HepG2 (cell line): ENCODE results near the gene FCAMR. TPM values are rescaled to one million over a fixed set of nuclear protein-coding genes. Genes with fewer than 3 reads are reported as not detected.

Experiments
- ATAC-seq: fragments of 200-7000 bp; cut with Tn5 transposase; 3 replicates; pipeline ENCODE4 v1.9.1; 2020; ENCODE audit warnings: mild to moderate bottlenecking, moderate library complexity
- BruUV-seq: library from RNA; stranded (reverse); fragments of 400-500 nt; replicated peaks from 2 replicates; lab custom pipeline; 2021; lab: Mats Ljungman, UMichigan
- CTCF ChIA-PET: fragments of 300-600 bp; formaldehyde crosslinking; extraction: SDS; loops from one replicate; lab custom pipeline; 2021; ENCODE audit warnings: low total read pairs, inconsistent platforms, low intra/inter-chr PET ratio; lab: Yijun Ruan, JAX
- POLR2A ChIA-PET: fragments of 350-600 bp; sonication (Branson Sonifier 250); formaldehyde crosslinking; loops from one replicate; lab custom pipeline; 2020; ENCODE audit warnings: antibody characterized with exemption, inconsistent platforms; lab: Yijun Ruan, JAX
- DNase-seq: peaks from one replicate; pipeline ENCODE4 v3.0.0-alpha.2; 2015; ENCODE audit warnings: low spot score
- FAIRE-seq: peaks from 3 replicates; lab custom pipeline; 2011; peaks lifted over from hg19 to GRCh38; lab: Jason Lieb, UNC
- H2AFZ ChIP-seq: one replicate; pipeline ENCODE4 v1.6.1; 2011; ENCODE audit warnings: low read length, inconsistent platforms
- H3K27ac ChIP-seq: fragments of 300-600 bp; 3 replicates; pipeline ENCODE4 v1.8.0; 2011; ENCODE audit warnings: mixed run types, mild to moderate bottlenecking, mixed read lengths, low read length, inconsistent platforms; ENCODE audit not compliant: insufficient read depth; ENCODE audit errors: extremely low read length
- H3K27me3 ChIP-seq, 2 experiments: fragments of 200-600 bp in 1 of 2; 2 replicates in 1 of 2; 3 replicates in 1 of 2; pipeline versions ENCODE4 v1.6.0 to v1.8.0; 2011; ENCODE audit warnings: low read length in 2 of 2, mild to moderate bottlenecking in 2 of 2, moderate library complexity in 2 of 2, inconsistent platforms in 1 of 2; ENCODE audit not compliant: insufficient read depth in 2 of 2, control insufficient read depth in 1 of 2
- H3K36me3 ChIP-seq, 2 experiments: fragments of 200-600 bp in 1 of 2; replicated peaks in 1 of 2; 2 replicates in 1 of 2; 3 replicates in 1 of 2; pipeline versions ENCODE4 v1.5.1 to v1.8.0; 2011; ENCODE audit warnings: low read length in 2 of 2, inconsistent platforms in 1 of 2; ENCODE audit not compliant: insufficient read depth in 2 of 2, control insufficient read depth in 1 of 2
- H3K4me1 ChIP-seq: 2 replicates; pipeline ENCODE4 v1.5.1; 2012; ENCODE audit warnings: low read length, inconsistent platforms; ENCODE audit not compliant: insufficient read depth
- H3K4me2 ChIP-seq: 2 replicates; pipeline ENCODE4 v1.6.0; 2011; ENCODE audit warnings: low read depth, low read length, inconsistent platforms
- H3K4me3 ChIP-seq, 3 experiments: fragments of 200-600 bp in 1 of 3; sonication (generic), shearing (Covaris generic) in 1 of 3; replicated peaks in 1 of 3; 2 replicates each; pipeline ENCODE4 v1.5.1; 2011 to 2016; ENCODE audit warnings: low read length in 3 of 3, inconsistent platforms in 2 of 3, low read depth in 2 of 3, mild to moderate bottlenecking in 2 of 3, control low read depth in 1 of 3, mixed read lengths in 1 of 3; ENCODE audit not compliant: insufficient read depth in 1 of 3
- H3K79me2 ChIP-seq: one replicate; pipeline ENCODE4 v1.6.1; 2011; ENCODE audit warnings: low read length, inconsistent platforms; ENCODE audit not compliant: insufficient read depth
- H3K9ac ChIP-seq: 2 replicates; pipeline ENCODE4 v1.6.0; 2011; ENCODE audit warnings: mild to moderate bottlenecking, low read depth, low read length, inconsistent platforms; ENCODE audit not compliant: insufficient read depth
- H3K9me3 ChIP-seq: 2 replicates; pipeline ENCODE4 v1.5.1; 2012; ENCODE audit warnings: mild to moderate bottlenecking, low read length
- H4K20me1 ChIP-seq: 2 replicates; pipeline ENCODE4 v1.6.0; 2011; ENCODE audit warnings: inconsistent platforms, mild to moderate bottlenecking, low read length, moderate library complexity; ENCODE audit not compliant: insufficient read depth
- ARNT ChIP-seq: fragments of 450-650 bp; IDR thresholded peaks from 2 replicates; pipeline ENCODE4 v1.6.1; 2017
- BRCA1 ChIP-seq: sonication (generic); formaldehyde crosslinking; IDR thresholded peaks from 2 replicates; pipeline ENCODE4 v1.4.0; 2020; ENCODE audit warnings: missing genetic modification reagents
- FIP1L1 ChIP-seq: fragments of 200-400 bp; formaldehyde crosslinking; IDR thresholded peaks from 2 replicates; pipeline ENCODE4 v1.6.1; 2018; ENCODE audit warnings: low read depth, mild to moderate bottlenecking, low read length, moderate library complexity, borderline replicate concordance; ENCODE audit not compliant: insufficient read depth
- HOXA5 ChIP-seq: sonication (generic); formaldehyde crosslinking; IDR thresholded peaks from 2 replicates; pipeline ENCODE4 v1.4.0; 2020; ENCODE audit warnings: missing genetic modification reagents
- KDM5B ChIP-seq: sonication (generic); formaldehyde crosslinking; IDR thresholded peaks from 2 replicates; pipeline ENCODE4 v1.4.0; 2020; ENCODE audit warnings: missing genetic modification reagents, mild to moderate bottlenecking, borderline replicate concordance
- MAFK ChIP-seq, 2 experiments: IDR thresholded peaks in 1 of 2; conservative IDR thresholded peaks in 1 of 2; 2 replicates each; pipeline ENCODE4 v1.6.1; 2011; ENCODE audit warnings: improper control_type of control experiment in 2 of 2, low read length in 2 of 2
- MIER3 ChIP-seq: IDR thresholded peaks from 2 replicates; pipeline ENCODE4 v1.6.1; 2016; ENCODE audit warnings: missing compliant biosample characterization, borderline replicate concordance
- NRL ChIP-seq: sonication (generic); formaldehyde crosslinking; IDR thresholded peaks from 2 replicates; pipeline ENCODE4 v1.5.0; 2020; ENCODE audit warnings: missing genetic modification reagents, mild to moderate bottlenecking, moderate library complexity, borderline replicate concordance
- RXRA ChIP-seq: sonication (generic); formaldehyde crosslinking; IDR thresholded peaks from 2 replicates; pipeline ENCODE4 v1.5.1; 2020; ENCODE audit warnings: missing genetic modification reagents
- SMARCC2 ChIP-seq: fragments of 450-650 bp; IDR thresholded peaks from 2 replicates; pipeline ENCODE4 v1.6.1; 2017; ENCODE audit warnings: antibody characterized with exemption, mild to moderate bottlenecking
- SP2 ChIP-seq: sonication (generic); formaldehyde crosslinking; IDR thresholded peaks from 2 replicates; pipeline ENCODE4 v1.5.1; 2020; ENCODE audit warnings: mild to moderate bottlenecking, missing genetic modification reagents
- TCF7 ChIP-seq: sonication (generic); IDR thresholded peaks from 2 replicates; pipeline ENCODE4 v1.6.1; 2016; ENCODE audit warnings: antibody characterized with exemption, low read depth
- U2AF2 ChIP-seq: fragments of 200-400 bp; formaldehyde crosslinking; IDR thresholded peaks from 2 replicates; pipeline ENCODE4 v1.6.1; 2017; ENCODE audit warnings: low read depth, mild to moderate bottlenecking, low read length
- ZNF317 ChIP-seq: sonication (generic); formaldehyde crosslinking; IDR thresholded peaks from 2 replicates; pipeline ENCODE4 v1.5.0; 2020; ENCODE audit warnings: mild to moderate bottlenecking, missing genetic modification reagents
- ZNF570 ChIP-seq: sonication (generic); formaldehyde crosslinking; IDR thresholded peaks from 2 replicates; pipeline ENCODE4 v1.4.0; 2020; ENCODE audit warnings: mild to moderate bottlenecking, missing genetic modification reagents, borderline replicate concordance
- ZNF580 ChIP-seq: IDR thresholded peaks from 2 replicates; pipeline ENCODE4 v1.6.1; 2016; ENCODE audit warnings: low read depth, borderline replicate concordance
- ZNF674 ChIP-seq: sonication (generic); formaldehyde crosslinking; IDR thresholded peaks from 2 replicates; pipeline ENCODE4 v1.5.0; 2020; ENCODE audit warnings: low read depth, mild to moderate bottlenecking, missing genetic modification reagents
- WGBS: methylation state at CpG from one replicate; pipeline ENCODE4 v1.1.6; 2017; ENCODE audit warnings: low lambda C conversion rate; 5-methylcytosine and 5-hydroxymethylcytosine counted together
- in situ Hi-C: cut with HindIII; loops from 2 replicates; pipeline ENCODE4 v1.10.0; 2017; ENCODE audit warnings: low pct_unique_long_range_greater_than_20kb; ENCODE audit not compliant: extremely low pct_ligation_motif_present
- intact Hi-C: fragments of 100-400 bp; cut with micrococcal nuclease; formaldehyde crosslinking; loops from one replicate; pipeline ENCODE4 v1.10.0; 2022; ENCODE audit not compliant: unreplicated experiment
- polyA plus RNA-seq, 8 experiments: library from polyadenylated mRNA; depleted of rRNA in 3 of 8; stranded (reverse) in 7 of 8; unstranded in 1 of 8; fragments of >200 nt; fragmentation: Illumina TruSeq in 4 of 8; extraction: Trizol in 4 of 8; gene quantifications; 2 replicates each; pipeline versions ENCODE4 v1.2.1 to v1.2.3, GENCODE V29; 2011 to 2016; ENCODE audit warnings: low read depth in 4 of 8, missing spikeins in 1 of 8, mixed read lengths in 1 of 8; ENCODE audit not compliant: insufficient read depth in 1 of 8
- total RNA-seq, 5 experiments: library from RNA; depleted of rRNA; stranded (reverse); fragments of >200 nt; fragmentation: Illumina TruSeq; extraction: Trizol; gene quantifications; 2 replicates each; pipeline ENCODE4 v1.2.3, GENCODE V29; 2016; ENCODE audit warnings: low read depth in 1 of 5

Gene FCAMR
- total and polyA plus RNA-seq, 2 of the 13 experiments (the other 11 are each of a cell fraction or from before 2014, with no cell fraction given) = not detected

- peaks cover 4 to 32% of the 10 kb centered on the region in 2 experiments; a peak in 4 of 5 replicates for H3K27me3 ChIP-seq
- WGBS = 50% methylated on average over 10 of the region's 10 CpGs
- no peaks in the 10 kb centered on the region for H4K20me1 ChIP-seq
- H3K9me3 ChIP-seq = no peaks in the 10 kb centered on the region
- no peak overlapping the region for H3K27ac ChIP-seq
- ChIA-PET POLR2A (no interaction called here), CTCF (no interaction called here)
- no peaks in the 10 kb centered on the region for H3K4me1 ChIP-seq
- no peaks in the 10 kb centered on the region for H3K36me3 ChIP-seq
- no peak for DNase-seq
- no peak overlapping the region for H3K4me2 ChIP-seq
- no peak for ATAC-seq
- no TSS peak for BruUV-seq
- no peak overlapping the region for H3K9ac ChIP-seq
- intact Hi-C loops (no loop called here), in situ Hi-C loops (loop anchor here (25.0 kb wide), 1 partner anchor 271 kb away; the partner anchor contains the start of gene DYRK3)
- TF ChIP-seq ZNF580 (CRISPR knock-in tag) (no peak), TCF7 (no peak), HOXA5 (CRISPR knock-in tag) (no peak), ZNF674 (no peak), SP2 (CRISPR knock-in tag) (no peak), BRCA1 (CRISPR knock-in tag) (no peak), ARNT (no peak), MIER3 (CRISPR knock-in tag) (no peak), NRL (CRISPR knock-in tag) (no peak), RXRA (CRISPR knock-in tag) (no peak), MAFK (conservative IDR thresholded peaks at IDR 0.05 in 1 of 2, IDR thresholded peaks at IDR 0.05 in 1 of 2; ENCODE audit: low read length in 2 of 2) (no peak), ZNF317 (CRISPR knock-in tag) (no peak), SMARCC2 (no peak), U2AF2 (no peak), KDM5B (CRISPR knock-in tag) (no peak), FIP1L1 (no peak), ZNF570 (CRISPR knock-in tag) (no peak)
- no peak overlapping the region for H3K4me3 ChIP-seq
- H3K79me2 ChIP-seq = no peaks in the 10 kb centered on the region
- FAIRE-seq = no peak
- H2AFZ ChIP-seq = no peak overlapping the region
These were observed 62.2 kb downstream of the FCAMR start for GRCh38 chr1:206908038-206908437.

Other genes with a start within 250 kb of the FCAMR start
- gene IL19, start 199.7 kb downstream of the FCAMR start, total RNA-seq (2016; rRNA removed; fragmentation: Illumina TruSeq; extraction: Trizol) = not detected in 2 replicates
- gene IL19, start 199.7 kb downstream of the FCAMR start, polyA plus RNA-seq (2011; rRNA removed) = not detected in 2 replicates
- not detected in 2 replicates for gene IL10, start 198.0 kb downstream of the FCAMR start, total RNA-seq (2016; rRNA removed; fragmentation: Illumina TruSeq; extraction: Trizol)
- gene IL10, start 198.0 kb downstream of the FCAMR start, polyA plus RNA-seq (2011; rRNA removed) = not detected in 2 replicates
- gene IL20, start 104.8 kb downstream of the FCAMR start, total RNA-seq (2016; rRNA removed; fragmentation: Illumina TruSeq; extraction: Trizol) = not detected in 2 replicates
- gene IL20, start 104.8 kb downstream of the FCAMR start, polyA plus RNA-seq (2011; rRNA removed) = 0.05 TPM in 1 of 2 replicates, not detected in the other
- not detected in 2 replicates for gene IL24, start 73.0 kb downstream of the FCAMR start, total RNA-seq (2016; rRNA removed; fragmentation: Illumina TruSeq; extraction: Trizol)
- not detected in 2 replicates for gene IL24, start 73.0 kb downstream of the FCAMR start, polyA plus RNA-seq (2011; rRNA removed)
- gene FCMR, start 48.5 kb downstream of the FCAMR start, total RNA-seq (2016; rRNA removed; fragmentation: Illumina TruSeq; extraction: Trizol) = not detected in 2 replicates
- 0.47 TPM in 1 of 2 replicates, not detected in the other for gene FCMR, start 48.5 kb downstream of the FCAMR start, polyA plus RNA-seq (2011; rRNA removed)
- not detected in 2 replicates for gene PIGR, start 24.0 kb downstream of the FCAMR start, total RNA-seq (2016; rRNA removed; fragmentation: Illumina TruSeq; extraction: Trizol)
- 0.04 TPM in 1 of 2 replicates, not detected in the other for gene PIGR, start 24.0 kb downstream of the FCAMR start, polyA plus RNA-seq (2011; rRNA removed)
- gene C1orf116, start 62.3 kb upstream of the FCAMR start, total RNA-seq (2016; rRNA removed; fragmentation: Illumina TruSeq; extraction: Trizol) = 0.95 and 1.1 TPM in 2 replicates
- 0.51 and 0.77 TPM in 2 replicates for gene C1orf116, start 62.3 kb upstream of the FCAMR start, polyA plus RNA-seq (2011; rRNA removed)
- 9.1 and 14.1 TPM in 2 replicates for gene YOD1, start 80.7 kb upstream of the FCAMR start, total RNA-seq (2016; rRNA removed; fragmentation: Illumina TruSeq; extraction: Trizol)
- gene YOD1, start 80.7 kb upstream of the FCAMR start, polyA plus RNA-seq (2011; rRNA removed) = 2.5 and 3.4 TPM in 2 replicates
- gene PFKFB2, start 82.8 kb upstream of the FCAMR start, total RNA-seq (2016; rRNA removed; fragmentation: Illumina TruSeq; extraction: Trizol) = 9.4 and 10.6 TPM in 2 replicates
- gene PFKFB2, start 82.8 kb upstream of the FCAMR start, polyA plus RNA-seq (2011; rRNA removed) = 3.9 and 4.6 TPM in 2 replicates
- gene C4BPB, start 118.4 kb upstream of the FCAMR start, total RNA-seq (2016; rRNA removed; fragmentation: Illumina TruSeq; extraction: Trizol) = 115 and 155 TPM in 2 replicates
- gene C4BPB, start 118.4 kb upstream of the FCAMR start, polyA plus RNA-seq (2011; rRNA removed) = 266 and 267 TPM in 2 replicates
- gene C4BPA, start 133.8 kb upstream of the FCAMR start, total RNA-seq (2016; rRNA removed; fragmentation: Illumina TruSeq; extraction: Trizol) = 18.7 and 32.1 TPM in 2 replicates
- gene C4BPA, start 133.8 kb upstream of the FCAMR start, polyA plus RNA-seq (2011; rRNA removed) = 60.1 and 86.3 TPM in 2 replicates